Adrenal gland (tissue), 5 donors: ENCODE measurements around the gene CLEC2L.

Source experiments
- CTCF ChIP-seq, 6 experiments: fragments of 450-650 bp in 4 of 6; fragments of 200-600 bp in 2 of 6; sonication (generic) in 1 of 6; IDR thresholded peaks; 1 replicate in 5 of 6; 2 replicates in 1 of 6; pipeline versions ENCODE4 v1.5.1 to v1.8.0; 2016 to 2021; ENCODE audit warnings: antibody characterized with exemption in 6 of 6, mild to moderate bottlenecking in 2 of 6, moderate library complexity in 1 of 6
- POLR2A ChIP-seq, 2 donors: fragments of 450-650 bp; IDR thresholded peaks; one replicate each; pipeline ENCODE4 v1.6.1; 2017; ENCODE audit warnings: antibody characterized with exemption in 2 of 2, mild to moderate bottlenecking in 2 of 2, moderate library complexity in 1 of 2
- donor health status: DM: no; HTN: no; CAD: no.

- TF ChIP-seq POLR2A (IDR thresholded peaks at IDR 0.05) = no peak
- TF ChIP-seq CTCF (IDR thresholded peaks at IDR 0.05) = no peak
Measured at GRCh38 chr7:139587535-139587934, 64.0 kb downstream of the CLEC2L start.
